HG02610 (cell line): Measurements from ENCODE around the gene FAM83E.

Source experiments
- ATAC-seq: cut with Tn5 transposase; IDR thresholded peaks from one replicate; pipeline ENCODE4 v1.9.1; 2021; ENCODE audit warnings: mild to moderate bottlenecking, moderate library complexity; ENCODE audit not compliant: unreplicated experiment

Gene FAM83E

GRCh38 chr19:48613024-48613851, 1.6 kb downstream of the FAM83E start:
- no peak for ATAC-seq

GRCh38 chr19:48611872-48612271, 3.0 kb downstream of the FAM83E start:
- no peak for ATAC-seq

- ATAC-seq = no peak
These were observed 5.2 kb downstream of the FAM83E start for GRCh38 chr19:48609571-48610108.

DNA sequence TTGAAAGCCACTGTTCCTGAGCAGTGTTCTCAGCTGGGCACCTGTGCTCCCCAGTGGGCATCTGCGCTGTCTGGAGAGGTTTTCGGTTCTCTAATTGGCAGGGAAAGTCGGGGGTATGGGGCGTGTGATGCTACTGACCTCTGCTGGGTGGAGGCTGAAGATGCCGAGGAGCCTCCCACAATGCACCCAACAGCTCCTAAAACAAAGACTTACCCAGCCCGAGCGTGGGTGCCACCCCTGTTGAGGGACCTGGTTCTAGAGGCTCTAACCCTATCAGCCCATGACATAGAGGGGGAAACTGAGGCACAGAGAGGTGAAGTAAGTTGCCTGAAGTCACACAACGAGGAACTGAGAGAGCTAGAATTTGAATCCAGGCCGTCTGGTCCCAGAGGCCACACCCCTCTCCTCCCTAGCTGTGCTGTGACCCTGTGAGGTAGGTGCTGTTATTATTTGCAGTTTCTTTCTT, 6.0 kb downstream of the FAM83E start:
- peak; percentile 57 for ATAC-seq

DNA sequence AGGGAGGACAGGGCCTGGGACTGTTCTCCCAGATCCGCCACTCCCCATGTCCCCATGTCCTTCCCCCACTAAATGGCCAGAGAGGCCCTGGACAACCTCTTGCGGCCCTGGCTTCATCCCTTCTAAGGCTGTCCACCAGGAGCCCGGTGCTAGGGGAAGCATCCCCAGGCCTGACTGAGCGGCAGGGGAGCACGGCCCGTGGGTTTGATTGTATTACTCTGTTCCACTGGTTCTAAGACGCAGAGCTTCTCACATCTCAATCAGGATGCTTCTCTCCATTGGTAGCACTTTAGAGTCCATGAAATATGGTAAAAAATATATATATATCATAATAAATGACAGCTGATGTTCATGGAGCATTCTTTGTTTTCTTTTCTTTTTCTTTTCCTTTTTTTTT, 7.5 kb downstream of the FAM83E start:
- ATAC-seq = no peak

DNA sequence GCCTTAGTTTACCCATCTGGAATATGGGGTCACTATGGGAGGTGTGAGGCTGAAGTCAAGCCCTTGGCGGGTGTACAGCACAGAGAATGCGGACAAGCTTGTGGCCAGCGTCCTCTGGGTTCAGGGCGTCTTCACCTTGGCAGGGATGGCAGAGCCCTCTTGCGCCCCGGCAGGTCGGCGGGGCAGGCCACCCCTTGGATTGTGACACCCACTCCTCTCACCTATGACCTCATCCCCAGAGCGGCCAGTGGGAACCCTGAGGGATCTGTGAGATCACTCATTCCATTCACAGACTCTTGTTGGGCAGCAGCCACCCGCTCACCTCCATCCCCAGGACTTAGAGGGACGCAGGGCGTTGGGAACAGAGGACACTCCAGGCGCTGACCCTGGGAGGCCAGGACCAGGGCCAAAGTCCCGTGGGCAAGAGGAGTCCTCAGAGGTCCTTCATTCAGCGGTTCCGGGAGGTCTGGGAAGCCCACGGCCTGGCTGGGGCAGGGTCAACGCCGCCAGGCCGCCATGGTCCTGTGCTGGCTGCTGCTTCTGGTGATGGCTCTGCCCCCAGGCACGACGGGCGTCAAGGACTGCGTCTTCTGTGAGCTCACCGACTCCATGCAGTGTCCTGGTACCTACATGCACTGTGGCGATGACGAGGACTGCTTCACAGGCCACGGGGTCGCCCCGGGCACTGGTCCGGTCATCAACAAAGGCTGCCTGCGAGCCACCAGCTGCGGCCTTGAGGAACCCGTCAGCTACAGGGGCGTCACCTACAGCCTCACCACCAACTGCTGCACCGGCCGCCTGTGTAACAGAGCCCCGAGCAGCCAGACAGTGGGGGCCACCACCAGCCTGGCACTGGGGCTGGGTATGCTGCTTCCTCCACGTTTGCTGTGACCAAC, 8.2 kb downstream of the FAM83E start, which contains the start of gene SPACA4:
TSS of gene SPACA4 (plus strand) at position 280 of the 896 bp plus-strand sequence. CDS start at position 517, 237 bp downstream.
- ATAC-seq = no peak

DNA sequence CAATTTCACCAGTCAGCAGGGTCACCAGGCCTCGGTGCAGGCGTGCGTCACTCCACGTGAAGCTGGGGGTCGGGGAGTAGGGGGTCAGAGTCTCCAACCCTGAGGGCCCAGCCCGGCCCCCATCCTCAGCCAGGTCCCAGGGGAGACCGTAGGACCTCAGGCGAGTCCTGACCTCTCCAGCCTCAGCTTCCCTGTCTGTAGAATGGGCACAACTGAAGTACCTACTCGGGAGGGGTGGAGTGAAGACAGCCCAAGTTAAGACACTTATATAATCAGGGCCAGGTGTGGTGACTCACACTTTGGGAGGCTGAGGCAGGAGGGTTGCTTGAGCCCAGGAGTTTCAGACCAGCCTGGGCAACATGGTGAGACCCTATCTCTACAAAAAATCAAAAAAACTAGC, 11.0 kb downstream of the FAM83E start:
- ATAC-seq = no peak

DNA sequence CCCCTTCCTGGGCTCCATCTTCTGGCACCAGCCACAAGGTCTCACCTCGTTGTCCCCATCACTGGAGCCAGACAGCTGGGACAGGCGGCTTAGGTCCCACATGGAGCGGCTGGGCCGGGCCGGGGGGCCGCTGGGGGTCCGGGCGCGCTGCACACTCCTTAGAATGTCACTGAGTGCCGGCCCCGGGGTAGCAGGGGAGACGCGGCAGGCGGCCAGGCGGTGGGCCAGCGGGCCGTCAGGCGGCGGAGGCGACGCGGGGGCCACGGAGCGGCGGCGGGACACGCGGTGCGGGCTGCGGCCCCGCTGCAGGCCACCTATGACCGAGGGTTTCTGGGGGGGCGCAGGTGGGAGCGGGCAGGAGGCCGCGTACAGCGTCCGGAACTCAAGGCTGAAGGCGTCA, 11.4 kb downstream of the FAM83E start:
- ATAC-seq = no peak

DNA sequence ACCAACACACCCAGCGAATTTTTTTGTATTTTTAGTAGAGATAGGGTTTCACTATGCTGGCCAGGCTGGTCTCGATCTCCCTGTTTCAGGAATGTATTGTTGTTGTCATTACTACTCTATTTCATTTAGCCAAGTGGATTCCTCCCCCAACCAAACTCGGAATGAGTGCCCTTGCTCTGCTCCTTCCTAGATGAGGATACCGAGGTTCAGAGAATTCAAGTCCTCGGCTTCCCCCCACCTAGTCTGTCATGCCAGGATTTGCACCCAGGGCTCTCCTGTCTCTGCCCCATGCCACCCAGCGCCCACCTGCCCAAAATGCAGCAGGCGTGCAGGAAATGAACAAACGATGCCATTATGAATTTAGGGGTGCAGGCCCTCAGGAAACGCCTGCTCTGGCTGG, 11.9 kb downstream of the FAM83E start:
- ATAC-seq = no peak

DNA sequence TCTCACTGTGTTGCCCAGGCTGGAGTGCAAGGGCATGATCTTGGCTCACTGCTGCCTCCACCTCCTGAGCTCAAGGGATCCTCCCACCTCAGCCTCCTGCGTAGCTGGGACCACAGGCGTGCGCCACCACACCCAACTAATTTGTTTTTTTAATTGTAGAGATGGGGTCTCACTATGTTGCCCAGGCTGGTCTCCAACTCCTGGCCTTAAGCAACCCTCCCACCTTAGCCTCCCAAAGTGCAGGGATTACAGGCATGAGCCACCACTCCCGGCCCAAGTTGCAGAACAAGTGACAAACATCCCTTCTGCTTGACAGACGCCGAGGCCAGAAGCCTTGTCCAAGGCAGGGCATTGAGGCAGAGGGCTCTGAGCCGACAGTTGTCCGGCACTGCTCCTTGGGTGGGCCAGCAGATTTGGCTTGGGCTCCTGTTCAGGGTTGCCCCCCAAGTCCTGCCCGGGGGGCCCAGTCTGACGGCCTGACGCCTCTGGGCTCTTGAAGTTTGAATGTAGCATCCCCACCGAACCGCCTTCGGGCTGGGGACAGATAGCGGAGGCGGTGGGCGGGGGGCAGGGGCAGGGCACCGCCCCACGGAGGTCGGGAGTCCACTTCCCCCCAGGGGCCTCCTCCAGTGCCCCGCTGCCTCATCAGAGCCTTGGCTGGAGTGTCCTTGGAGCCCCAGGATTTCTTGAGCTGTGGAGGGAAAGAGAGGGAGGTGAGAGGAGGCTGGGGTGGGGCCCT, 14.0 kb downstream of the FAM83E start:
- no peak for ATAC-seq

DNA sequence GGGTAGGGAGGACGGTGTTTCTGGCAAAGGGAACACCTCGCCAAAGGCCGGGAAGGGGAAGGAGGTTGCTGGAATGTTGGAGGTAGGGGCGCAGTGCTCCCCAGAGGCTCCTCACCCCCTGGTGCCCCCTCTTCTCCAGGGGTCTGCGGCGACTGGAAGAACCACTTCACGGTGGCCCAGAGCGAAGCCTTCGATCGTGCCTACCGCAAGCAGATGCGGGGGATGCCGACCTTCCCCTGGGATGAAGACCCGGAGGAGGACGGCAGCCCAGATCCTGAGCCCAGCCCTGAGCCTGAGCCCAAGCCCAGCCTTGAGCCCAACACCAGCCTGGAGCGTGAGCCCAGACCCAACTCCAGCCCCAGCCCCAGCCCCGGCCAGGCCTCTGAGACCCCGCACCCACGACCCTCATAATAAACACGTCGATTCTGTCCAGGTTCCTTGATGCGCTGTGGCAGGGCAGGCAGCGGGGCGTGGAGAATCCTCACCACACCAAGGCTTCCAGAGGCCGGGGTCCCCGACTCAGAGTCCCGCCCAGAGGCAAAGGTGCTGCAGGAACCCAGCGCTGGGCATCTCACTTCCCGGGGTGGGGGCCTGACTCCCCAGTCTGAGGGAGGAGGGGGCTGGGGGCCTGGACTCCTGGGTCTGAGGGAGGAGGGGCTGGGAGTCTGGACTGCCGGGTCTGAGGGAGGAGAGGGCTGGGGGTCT, 15.7 kb downstream of the FAM83E start:
- ATAC-seq = no peak

DNA sequence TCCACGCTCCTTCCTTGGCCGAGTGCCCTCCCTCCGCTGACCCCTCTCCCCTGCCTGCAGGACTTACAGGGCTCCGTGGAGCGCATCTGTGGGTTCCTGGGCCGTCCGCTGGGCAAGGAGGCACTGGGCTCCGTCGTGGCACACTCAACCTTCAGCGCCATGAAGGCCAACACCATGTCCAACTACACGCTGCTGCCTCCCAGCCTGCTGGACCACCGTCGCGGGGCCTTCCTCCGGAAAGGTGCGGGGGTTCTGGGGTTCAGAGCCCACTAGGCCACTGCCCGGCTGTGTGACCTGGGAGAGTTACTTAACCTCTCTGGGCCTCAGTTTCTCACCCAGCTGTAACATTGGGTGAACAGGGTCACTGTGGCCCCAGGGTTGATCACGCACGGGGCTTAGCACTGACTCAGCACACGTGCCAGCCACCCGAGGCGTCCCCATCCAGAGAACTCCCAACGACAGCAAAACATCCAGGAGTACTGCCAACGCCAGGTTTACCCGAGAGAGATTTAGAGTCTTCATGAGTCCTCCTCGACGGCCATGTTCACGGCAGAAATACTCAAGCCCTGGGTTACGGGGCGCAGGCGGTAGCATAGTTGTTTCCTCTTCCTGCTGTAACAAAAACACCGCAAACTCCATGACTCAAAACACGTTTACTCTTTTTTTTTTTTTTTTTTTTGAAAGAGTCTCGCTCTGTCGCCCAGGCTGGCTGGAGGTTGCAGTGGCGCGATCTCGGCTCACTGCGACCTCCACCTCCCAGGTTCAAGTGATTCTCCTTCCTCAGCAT, 18.0 kb downstream of the FAM83E start:
- ATAC-seq = no peak

GRCh38 chr19:48596237-48596636, 18.6 kb downstream of the FAM83E start:
- ATAC-seq = no peak

DNA sequence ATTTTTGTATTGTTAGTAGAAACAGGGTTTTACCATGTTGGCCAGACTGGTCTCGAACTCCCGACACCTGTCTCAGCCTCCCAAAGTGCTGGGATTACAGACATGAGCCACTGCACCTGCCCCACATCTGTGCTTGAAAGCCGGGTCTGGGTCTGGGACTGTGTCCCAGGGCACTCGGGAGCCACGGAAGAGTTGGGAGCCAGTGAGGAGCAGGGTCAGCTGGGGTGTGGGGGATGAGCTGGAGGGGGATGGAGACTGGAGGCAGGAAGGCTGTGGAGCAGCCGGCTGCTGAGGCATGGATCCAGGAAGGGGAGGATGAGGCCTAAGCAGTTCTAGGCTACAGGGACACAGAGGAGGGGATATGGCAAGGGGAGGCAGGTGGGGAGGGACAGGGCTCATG, 19.0 kb downstream of the FAM83E start:
- ATAC-seq = no peak

GRCh38 chr19:48595171-48595570, 19.7 kb downstream of the FAM83E start:
- no peak for ATAC-seq

DNA sequence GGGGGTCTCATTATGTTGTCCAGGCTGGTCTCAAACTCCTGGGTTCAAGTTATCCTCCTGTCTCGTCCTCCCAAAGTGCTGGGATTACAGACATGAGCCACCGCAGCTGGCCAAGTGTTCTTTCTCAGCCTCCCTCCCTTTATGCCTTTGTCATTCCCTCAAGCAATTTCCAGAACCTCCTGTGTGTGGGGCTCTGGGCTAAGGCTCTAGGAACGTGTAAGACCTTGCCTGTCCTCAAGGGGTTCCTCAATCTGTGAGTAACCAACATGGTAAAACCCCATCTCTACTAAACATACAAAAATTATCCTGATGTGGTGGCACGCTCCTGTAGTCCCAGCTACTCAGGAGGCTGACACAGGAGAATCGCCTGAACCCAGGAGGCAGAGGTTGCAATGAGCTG, 23.9 kb downstream of the FAM83E start:
- ATAC-seq = no peak

DNA sequence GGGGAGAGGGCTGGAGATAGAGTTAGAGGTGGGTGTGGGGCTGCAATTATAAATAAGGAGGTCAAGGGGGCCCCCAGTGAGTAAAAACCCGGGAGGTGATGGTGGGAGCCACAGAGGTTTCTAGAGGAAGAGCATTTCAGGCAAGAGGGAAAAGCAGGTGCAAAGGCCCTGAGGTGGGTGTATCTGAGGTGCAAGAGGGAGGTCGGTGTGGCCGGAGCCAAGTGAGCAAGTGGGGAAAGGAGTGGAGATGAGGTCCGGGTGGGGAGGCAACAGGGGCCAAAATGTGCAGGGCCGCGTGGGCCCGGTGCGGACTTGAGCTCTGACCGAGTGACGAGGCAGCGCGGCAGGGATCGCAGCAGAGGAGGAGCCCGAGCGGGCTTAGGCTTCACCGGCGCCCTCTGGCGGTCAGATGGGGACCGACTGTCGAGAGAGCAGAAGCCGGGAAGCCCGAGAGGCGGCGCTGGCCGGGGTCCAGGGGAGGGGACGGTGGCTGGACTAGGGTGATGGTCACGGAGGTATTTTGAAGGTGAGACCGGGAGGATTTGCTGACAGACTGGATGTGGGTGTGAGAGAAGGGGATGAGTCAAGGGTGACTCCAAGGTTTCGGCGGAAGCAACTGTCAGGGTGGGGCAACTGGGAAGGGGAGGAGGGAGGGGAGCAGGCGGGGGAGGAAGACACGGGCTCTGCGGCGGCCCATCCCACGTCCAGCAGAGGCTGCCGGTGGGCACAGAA, 26.0 kb downstream of the FAM83E start:
- ATAC-seq = no peak

- no peak for ATAC-seq
These were observed 27.5 kb downstream of the FAM83E start for GRCh38 chr19:48587387-48587786.

GRCh38 chr19:48582168-48582567, 32.7 kb downstream of the FAM83E start:
- ATAC-seq = no peak
